Breast epithelium (tissue), 4 donors: ENCODE measurements around the gene TMEM266. TPM values are rescaled to one million over a fixed set of nuclear protein-coding genes. Genes with fewer than 3 reads are reported as not detected.

Experiments used
- DNase-seq, 2 donors: peaks; one replicate each; pipeline ENCODE4 v3.0.0-alpha.2; 2019; ENCODE audit warnings: low spot score in 2 of 2
- H3K27ac ChIP-seq, 2 donors: fragments of 200-600 bp; sonication (generic) in 1 of 2; one replicate each; pipeline ENCODE4 v1.5.1; 2016 to 2019; ENCODE audit warnings: mild to moderate bottlenecking in 1 of 2
- H3K27me3 ChIP-seq, 2 donors: fragments of 200-600 bp; sonication (generic) in 1 of 2; one replicate each; pipeline versions ENCODE4 v1.5.1 to v1.6.0; 2017 to 2019; ENCODE audit warnings: control low read depth in 1 of 2, mild to moderate bottlenecking in 1 of 2
- H3K36me3 ChIP-seq: fragments of 200-600 bp; one replicate; pipeline ENCODE4 v1.5.1; 2019
- H3K4me1 ChIP-seq, 2 donors: fragments of 200-600 bp; sonication (generic); one replicate each; pipeline ENCODE4 v1.5.1; 2016 to 2019; ENCODE audit warnings: control low read depth in 1 of 2
- H3K4me3 ChIP-seq, 3 donors: fragments of 200-600 bp; sonication (generic); 1 replicate in 2 of 3; 2 replicates in 1 of 3; pipeline ENCODE4 v1.5.1; 2016 to 2019; ENCODE audit warnings: mild to moderate bottlenecking in 3 of 3, moderate library complexity in 2 of 3
- H3K9me3 ChIP-seq, 2 donors: fragments of 200-600 bp; sonication (generic) in 1 of 2; one replicate each; pipeline ENCODE4 v1.5.1; 2016 to 2019; ENCODE audit warnings: control low read depth in 1 of 2
- CTCF ChIP-seq, 3 donors: fragments of 450-650 bp; IDR thresholded peaks; one replicate each; pipeline ENCODE4 v1.5.1; 2016 to 2017; ENCODE audit warnings: antibody characterized with exemption in 3 of 3, mild to moderate bottlenecking in 3 of 3, moderate library complexity in 3 of 3
- POLR2A ChIP-seq: fragments of 450-650 bp; IDR thresholded peaks from one replicate; pipeline ENCODE4 v1.6.1; 2016; ENCODE audit warnings: antibody characterized with exemption, mild to moderate bottlenecking, moderate library complexity
- POLR2AphosphoS5 ChIP-seq, 3 donors: sonication (generic); formaldehyde crosslinking; IDR thresholded peaks; one replicate each; pipeline ENCODE4 v1.6.1; 2017; ENCODE audit warnings: antibody characterized with exemption in 3 of 3
- intact Hi-C: fragments of 100-400 bp; cut with DNase I; formaldehyde crosslinking; loops from one replicate; pipeline ENCODE4 v1.15.1; 2023; ENCODE audit warnings: low total_unique reads
- total RNA-seq, 3 donors: library from RNA; depleted of rRNA; stranded (reverse); fragments of >200 nt; gene quantifications; one replicate each; pipeline ENCODE4 v1.1.0, GENCODE V29; 2016

Gene TMEM266
- total RNA-seq, 3 donors from 2014 or later = 0.29 to 0.32 TPM; not detected in 1

- no peak for TF ChIP-seq POLR2AphosphoS5 (IDR thresholded peaks at IDR 0.05)
- TF ChIP-seq POLR2A = no peak
- TF ChIP-seq CTCF (IDR thresholded peaks at IDR 0.05) = no peak
- no peak for DNase-seq
- H3K27ac ChIP-seq = no peak overlapping the region
- intact Hi-C loops = no loop called here
- H3K36me3 ChIP-seq = no peaks in the 10 kb centered on the region
- H3K4me1 ChIP-seq = peaks cover 0 to 4% of the 10 kb centered on the region in 2 donors
- peaks cover 0 to 5% of the 10 kb centered on the region in 2 donors for H3K27me3 ChIP-seq
- H3K9me3 ChIP-seq = no peaks in the 10 kb centered on the region
- H3K4me3 ChIP-seq = no peak overlapping the region
Measured at GRCh38 chr15:76061700-76062099, 1.9 kb downstream of the TMEM266 start.

- TF ChIP-seq POLR2AphosphoS5 (IDR thresholded peaks at IDR 0.05) (no peak), CTCF (IDR thresholded peaks at IDR 0.05) (no peak), POLR2A (no peak)
- H3K4me3 ChIP-seq = no peak overlapping the region
- H3K27me3 ChIP-seq = peaks cover 0 to 5% of the 10 kb centered on the region in 2 donors
- H3K36me3 ChIP-seq = no peaks in the 10 kb centered on the region
- H3K9me3 ChIP-seq = no peaks in the 10 kb centered on the region
- H3K4me1 ChIP-seq = peaks cover 0 to 4% of the 10 kb centered on the region in 2 donors
- intact Hi-C loops = no loop called here
- DNase-seq = no peak
- no peak overlapping the region for H3K27ac ChIP-seq
Measured at GRCh38 chr15:76062286-76062685, 2.5 kb downstream of the TMEM266 start.

GRCh38 chr15:76064375-76064774, 4.6 kb downstream of the TMEM266 start:
- TF ChIP-seq POLR2A (no peak), CTCF (IDR thresholded peaks at IDR 0.05) (no peak), POLR2AphosphoS5 (IDR thresholded peaks at IDR 0.05) (no peak)
- Histone ChIP-seq H3K27ac (no peak overlapping the region), H3K36me3 (no peaks in the 10 kb centered on the region), H3K4me3 (no peak overlapping the region), H3K27me3 (no peaks in the 10 kb centered on the region), H3K4me1 (no peaks in the 10 kb centered on the region), H3K9me3 (no peaks in the 10 kb centered on the region)
- intact Hi-C loops = no loop called here
- no peak for DNase-seq

GRCh38 chr15:76065245-76065644, 5.5 kb downstream of the TMEM266 start:
- Histone ChIP-seq H3K4me3 (no peak overlapping the region), H3K9me3 (no peaks in the 10 kb centered on the region), H3K36me3 (no peaks in the 10 kb centered on the region), H3K27me3 (no peaks in the 10 kb centered on the region), H3K4me1 (no peaks in the 10 kb centered on the region), H3K27ac (no peak overlapping the region)
- intact Hi-C loops = no loop called here
- no peak for DNase-seq
- TF ChIP-seq CTCF (IDR thresholded peaks at IDR 0.05) = no peak

GRCh38 chr15:76065793-76066192, 6.0 kb downstream of the TMEM266 start:
- Histone ChIP-seq H3K4me3 (no peak overlapping the region), H3K36me3 (no peaks in the 10 kb centered on the region), H3K27me3 (no peaks in the 10 kb centered on the region), H3K4me1 (no peaks in the 10 kb centered on the region), H3K27ac (no peak overlapping the region), H3K9me3 (no peaks in the 10 kb centered on the region)
- no peak for DNase-seq
- TF ChIP-seq POLR2AphosphoS5 (IDR thresholded peaks at IDR 0.05) (no peak), POLR2A (no peak), CTCF (IDR thresholded peaks at IDR 0.05) (no peak)
- intact Hi-C loops = no loop called here
